SK-N-MC (cell line): ENCODE measurements around the gene TGIF2.
"Not testable (repeated sequence)": the region's sequence is repeated elsewhere in the genome, so short reads cannot be mapped to it uniquely, and the experiment has no call there.

Source experiments
- DNase-seq: peaks from one replicate; pipeline ENCODE4 v3.0.0-alpha.2; 2011; ENCODE audit warnings: low read depth, low spot score
- H3K27ac ChIP-seq: fragments of 200-600 bp; sonication (generic); 2 replicates; pipeline ENCODE4 v1.5.1; 2016; ENCODE audit warnings: mixed run types
- H3K36me3 ChIP-seq: fragments of 200-600 bp; sonication (generic); 2 replicates; pipeline ENCODE4 v1.6.1; 2017; ENCODE audit warnings: antibody characterized with exemption, low read length, mixed read lengths; ENCODE audit not compliant: insufficient read depth
- H3K4me3 ChIP-seq: fragments of 200-600 bp; sonication (generic); 2 replicates; pipeline ENCODE4 v1.5.1; 2016
- H3K9ac ChIP-seq: fragments of 200-600 bp; sonication (generic); 2 replicates; pipeline ENCODE4 v1.8.0; 2017; ENCODE audit warnings: mixed run types, mixed read lengths; ENCODE audit not compliant: insufficient read length
- H3K9me3 ChIP-seq: fragments of 200-600 bp; sonication (generic); 2 replicates; pipeline ENCODE4 v1.6.1; 2017; ENCODE audit warnings: low read depth, mild to moderate bottlenecking, antibody characterized with exemption, low read length, moderate library complexity, mixed read lengths
- EZH2 ChIP-seq: fragments of 200-600 bp; sonication (generic); IDR thresholded peaks from one replicate; pipeline ENCODE4 v1.6.1; 2017; ENCODE audit warnings: antibody characterized with exemption
- FOXP2 ChIP-seq: optimal IDR thresholded peaks from 2 replicates; pipeline ENCODE3; 2011; ENCODE audit warnings: mild to moderate bottlenecking, moderate library complexity; ENCODE audit not compliant: insufficient read depth; ENCODE audit errors: extremely low read length, control extremely low read depth
- POLR2AphosphoS5 ChIP-seq: IDR thresholded peaks from 2 replicates; pipeline ENCODE4 v1.6.1; 2012; ENCODE audit warnings: mild to moderate bottlenecking, low read depth, low read length, borderline replicate concordance

TGIF2 gene

GRCh38 chr20:36550790-36551299 is 22.6 kb upstream of the TGIF2 start:
- Histone ChIP-seq H3K9ac (no peak overlapping the region), H3K4me3 (no peak overlapping the region), H3K36me3 (no peaks in the 10 kb centered on the region), H3K9me3 (no peaks in the 10 kb centered on the region), H3K27ac (no peak overlapping the region)
- TF ChIP-seq POLR2AphosphoS5 = no peak
- TF ChIP-seq FOXP2 = no peak
- TF ChIP-seq EZH2 = no peak
- DNase-seq = no peak

GRCh38 chr20:36555248-36555647 is 18.1 kb upstream of the TGIF2 start:
- Histone ChIP-seq H3K36me3 (no peaks in the 10 kb centered on the region), H3K27ac (no peak overlapping the region), H3K9ac (no peak overlapping the region), H3K9me3 (no peaks in the 10 kb centered on the region), H3K4me3 (no peak overlapping the region)
- no peak for DNase-seq
- TF ChIP-seq POLR2AphosphoS5 (no peak), EZH2 (no peak), FOXP2 (no peak)

GRCh38 chr20:36562724-36563123 is 10.7 kb upstream of the TGIF2 start:
- no peak for TF ChIP-seq POLR2AphosphoS5
- TF ChIP-seq FOXP2 = no peak
- TF ChIP-seq EZH2 = no peak
- no peak overlapping the region for H3K27ac ChIP-seq
- H3K4me3 ChIP-seq = no peak overlapping the region
- H3K9me3 ChIP-seq = no peaks in the 10 kb centered on the region
- H3K36me3 ChIP-seq = no peaks in the 10 kb centered on the region
- H3K9ac ChIP-seq = no peak overlapping the region
- DNase-seq = no peak

GRCh38 chr20:36563374-36563773 is 10.0 kb upstream of the TGIF2 start:
- Histone ChIP-seq H3K9ac (no peak overlapping the region), H3K27ac (no peak overlapping the region), H3K4me3 (no peak overlapping the region), H3K9me3 (no peaks in the 10 kb centered on the region), H3K36me3 (no peaks in the 10 kb centered on the region)
- no peak for DNase-seq
- TF ChIP-seq POLR2AphosphoS5 (no peak), EZH2 (no peak), FOXP2 (no peak)

- H3K9ac ChIP-seq = not testable (repeated sequence)
These were observed 9.2 kb upstream of the TGIF2 start for GRCh38 chr20:36564078-36564725.

GRCh38 chr20:36564726-36565121 is 8.7 kb upstream of the TGIF2 start:
- H3K27ac ChIP-seq, H3K9ac ChIP-seq, H3K4me3 ChIP-seq, H3K9me3 ChIP-seq, H3K36me3 ChIP-seq, DNase-seq: not testable (repeated sequence)

More at GRCh38 chr20:36564078-36564725, 9.2 kb upstream of the TGIF2 start:
- H3K27ac ChIP-seq, H3K36me3 ChIP-seq, H3K9me3 ChIP-seq, H3K4me3 ChIP-seq, DNase-seq: not testable (repeated sequence)

GRCh38 chr20:36565520-36565919 is 7.9 kb upstream of the TGIF2 start:
- no peak for DNase-seq
- H3K27ac ChIP-seq = no peak overlapping the region
- H3K36me3 ChIP-seq = no peaks in the 10 kb centered on the region

GRCh38 chr20:36569847-36570429 is 3.5 kb upstream of the TGIF2 start:
- Histone ChIP-seq H3K9ac (no peak overlapping the region), H3K4me3 (no peak overlapping the region), H3K9me3 (no peaks in the 10 kb centered on the region), H3K27ac (0 out of 2 replicates have a peak overlapping the region, but pooled peaks have one; percentile 19), H3K36me3 (no peaks in the 10 kb centered on the region)
- DNase-seq = no peak
- TF ChIP-seq EZH2 (no peak), FOXP2 (no peak), POLR2AphosphoS5 (no peak)

More at GRCh38 chr20:36565520-36565919, 7.9 kb upstream of the TGIF2 start:
- no peak overlapping the region for H3K9ac ChIP-seq
- H3K4me3 ChIP-seq = no peak overlapping the region
- H3K9me3 ChIP-seq = no peaks in the 10 kb centered on the region
- TF ChIP-seq FOXP2 (no peak), EZH2 (no peak), POLR2AphosphoS5 (no peak)
